Inferior parietal cortex (tissue), 1 donor: Measurements from ENCODE around the gene DNAJC22.
"Not testable (repeated sequence)": the region's sequence is repeated elsewhere in the genome, so short reads cannot be mapped to it uniquely, and the experiment has no call there.

Experiments used
- DNase-seq: peaks from one replicate; pipeline ENCODE4 v3.0.0-alpha.2; 2016; ENCODE audit errors: extremely low spot score

Gene DNAJC22

DNA sequence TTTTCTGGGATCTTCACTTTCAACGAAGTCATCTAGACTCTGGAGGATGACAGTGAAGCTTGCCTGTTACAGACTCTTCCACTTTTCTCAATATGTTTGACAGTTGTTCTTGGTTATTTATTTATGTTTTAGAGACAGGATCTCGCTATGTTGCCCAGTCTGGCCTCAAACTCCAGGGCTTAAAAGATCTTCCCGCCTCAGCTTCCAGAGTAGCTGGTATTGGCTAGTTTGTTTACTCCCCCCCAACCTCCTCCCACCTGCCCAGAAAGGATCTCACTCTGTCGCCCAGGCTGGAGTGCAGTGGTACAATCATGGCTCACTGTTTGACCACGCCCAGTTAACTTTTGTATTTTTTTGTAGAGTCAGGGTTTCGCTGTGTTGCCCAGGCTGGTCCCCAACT is 23.9 kb downstream of the DNAJC22 start:
- DNase-seq: no peak

DNA sequence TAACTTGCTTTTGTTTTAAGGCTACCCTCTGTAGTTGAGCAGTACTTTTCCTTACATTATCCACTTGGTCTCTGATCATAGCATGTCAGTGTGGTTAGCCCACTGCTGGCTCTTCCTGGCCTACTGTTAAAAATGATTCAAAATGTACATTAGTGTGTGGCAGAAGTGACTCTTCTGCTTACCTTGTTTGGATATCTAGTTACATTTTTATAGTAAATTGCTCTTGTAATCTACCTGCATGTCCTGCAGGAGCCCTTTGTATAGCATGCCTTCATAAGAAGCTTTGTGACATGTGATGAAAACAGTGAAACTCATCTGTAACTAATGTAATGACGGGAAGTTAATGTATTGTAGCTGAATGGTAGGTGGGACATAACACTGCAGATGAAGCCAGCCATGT is 28.7 kb downstream of the DNAJC22 start:
- DNase-seq: no peak

DNA sequence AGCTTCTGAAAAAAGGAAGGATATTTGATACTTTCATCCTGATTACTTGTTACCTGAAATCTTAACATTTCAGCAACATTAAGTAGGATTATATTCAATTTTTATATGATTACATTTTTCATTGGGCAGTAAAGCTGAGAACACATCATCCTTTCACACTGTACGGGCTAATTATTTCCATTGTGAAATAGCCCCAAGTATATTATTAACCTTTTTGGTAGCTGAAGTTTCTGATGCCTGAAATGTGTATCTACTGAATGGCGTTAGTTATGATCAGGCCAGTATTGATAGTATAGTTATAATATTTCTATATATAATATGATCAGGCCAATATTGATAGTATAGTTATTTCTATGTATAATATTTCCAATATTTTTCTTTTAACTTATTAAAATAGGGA is 30.7 kb downstream of the DNAJC22 start:
- DNase-seq: no peak

DNA sequence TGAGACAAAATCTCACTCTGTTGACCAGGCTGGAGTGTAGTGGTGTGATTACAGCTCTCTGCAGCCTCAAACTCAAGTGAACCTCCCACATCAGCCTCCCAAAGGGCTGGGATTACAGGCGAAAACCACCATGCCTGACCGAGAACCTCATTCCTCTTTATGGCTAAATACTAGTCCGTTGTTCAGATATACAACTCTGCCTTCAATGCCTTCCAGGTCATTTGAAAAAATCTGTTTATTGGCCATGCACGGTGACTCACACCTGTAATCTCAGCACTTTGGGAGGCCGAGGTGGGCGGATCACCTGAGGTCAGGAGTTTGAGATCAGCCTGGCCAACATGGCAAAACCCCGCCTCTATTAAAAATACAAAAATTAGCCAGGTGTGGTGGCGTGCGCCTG is 33.5 kb downstream of the DNAJC22 start:
- DNase-seq: not testable (repeated sequence)

DNA sequence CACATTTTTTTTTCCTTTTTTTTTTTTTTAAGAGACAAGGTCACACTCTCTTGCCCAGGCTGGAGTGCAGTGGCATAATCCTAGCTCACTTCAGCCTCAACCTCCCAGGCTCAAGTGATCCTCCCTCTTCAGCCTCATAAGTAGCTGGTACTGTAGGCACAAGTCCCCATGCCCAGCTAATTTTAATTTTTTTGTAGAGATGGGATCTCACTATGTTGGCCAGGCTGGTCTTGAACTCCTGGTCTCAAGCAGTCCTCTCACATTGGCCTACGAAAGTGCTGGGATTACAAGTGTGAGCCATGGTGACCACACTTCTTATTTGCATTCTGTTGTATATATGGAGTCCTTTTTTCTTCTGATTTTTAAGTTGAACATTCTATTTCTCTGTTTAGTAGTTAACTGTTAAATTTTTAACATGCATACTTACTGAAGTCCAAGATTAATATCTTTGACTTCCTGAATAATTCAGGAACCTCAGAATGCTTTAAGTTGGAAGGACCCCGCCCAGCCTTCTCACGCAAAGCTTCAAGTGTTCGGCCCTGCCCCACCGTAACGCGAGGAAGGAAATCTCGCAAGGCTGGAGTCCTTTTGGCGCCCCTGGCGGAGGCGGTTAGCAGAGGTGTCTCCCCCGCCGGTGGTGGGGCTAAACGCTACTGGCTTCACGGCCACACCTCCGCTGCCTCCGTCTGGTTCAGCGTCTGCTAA is 42.1 kb downstream of the DNAJC22 start:
- no peak for DNase-seq

DNA sequence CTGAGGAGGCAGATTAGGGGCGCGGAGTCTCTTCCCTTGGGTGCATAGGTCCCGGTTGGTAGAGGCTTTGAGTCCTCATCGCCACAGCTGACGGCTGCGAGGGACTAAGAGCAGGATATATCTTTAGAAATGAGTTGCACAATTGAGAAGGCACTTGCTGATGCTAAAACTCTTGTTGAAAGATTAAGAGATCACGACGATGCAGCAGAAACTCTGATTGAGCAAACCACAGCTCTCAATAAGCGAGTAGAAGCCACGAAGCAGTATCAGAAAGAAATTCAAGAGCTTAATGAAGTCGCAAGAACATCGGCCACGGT is 42.7 kb downstream of the DNAJC22 start:
- DNase-seq: no peak

DNA sequence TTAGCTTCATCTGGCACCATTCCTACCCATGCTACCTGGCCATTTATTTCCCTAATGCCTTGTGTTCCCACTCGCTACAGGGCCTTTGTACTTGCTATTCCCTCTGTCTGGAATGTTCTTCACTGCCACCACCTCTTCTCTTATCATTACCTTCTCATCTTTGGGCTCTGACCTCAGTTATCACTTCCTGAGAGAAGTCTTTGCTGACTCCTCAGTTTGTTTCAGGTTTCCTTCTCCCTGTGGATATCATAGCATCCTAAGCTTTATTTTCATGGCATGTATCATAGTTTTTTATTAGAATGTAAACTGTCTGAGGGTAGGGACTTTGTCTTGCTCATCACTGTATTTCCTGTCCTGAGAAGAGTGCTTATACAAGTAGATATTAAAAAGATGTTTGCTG is 50.3 kb downstream of the DNAJC22 start:
- DNase-seq: no peak

DNA sequence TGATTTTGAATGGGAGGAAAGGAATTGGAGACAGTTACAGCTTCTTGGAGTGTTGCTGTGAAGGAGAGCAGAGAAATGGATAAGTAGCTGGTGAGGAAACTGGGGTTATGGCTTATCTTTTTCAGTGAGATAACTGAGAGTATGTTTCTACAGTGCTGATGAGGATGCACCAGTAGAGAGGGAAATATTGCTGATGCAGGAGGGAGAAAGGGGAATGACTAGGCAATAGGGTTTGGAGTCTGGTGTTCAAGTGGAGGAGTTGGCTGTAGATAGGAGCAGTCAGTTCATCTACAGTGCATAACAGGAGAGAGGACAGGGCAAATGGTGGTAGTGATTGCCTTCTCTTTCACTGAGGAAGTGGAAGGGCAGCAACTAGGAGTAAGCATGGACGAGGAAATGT is 53.6 kb downstream of the DNAJC22 start:
- no peak for DNase-seq
